ENCODE data around the gene PLXND1.
A peak's percentile ranks its signal among the peaks of the same experiment; 100 is the strongest.

Gene PLXND1

DNA sequence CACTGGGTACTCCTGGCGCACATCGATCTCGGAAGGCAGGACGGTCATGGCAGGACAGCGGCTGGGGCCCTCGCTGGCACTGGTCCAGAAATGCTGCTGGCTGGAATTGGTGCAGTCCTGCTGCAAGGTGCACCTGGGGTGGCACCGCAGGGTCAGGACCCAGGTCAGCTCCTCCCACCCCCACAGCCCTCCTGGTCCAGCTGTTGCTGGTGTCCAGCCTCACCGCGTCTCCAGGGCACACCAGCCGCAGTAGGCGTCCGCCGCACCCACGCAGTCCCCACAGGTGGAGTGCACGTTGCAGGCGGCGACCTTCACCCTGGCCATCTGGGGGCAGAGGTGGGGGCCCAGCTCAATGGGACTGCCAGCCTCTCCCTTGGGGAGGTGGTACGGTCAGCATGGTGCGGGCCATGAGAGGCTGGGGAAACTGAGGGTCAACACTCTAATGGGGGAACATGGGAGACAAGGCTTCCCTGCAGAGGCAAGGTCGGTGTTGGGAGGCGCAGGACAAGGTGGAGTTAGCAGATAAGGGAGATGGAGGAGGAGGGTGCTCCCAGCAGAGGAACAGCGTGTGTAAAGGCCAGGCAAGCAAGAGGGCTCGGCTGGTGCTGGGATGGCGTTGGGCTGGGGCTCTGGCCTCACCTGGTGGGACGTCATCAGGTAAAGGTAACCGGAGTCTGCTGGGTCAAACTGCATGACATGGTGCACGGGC, 20.4 kb downstream of the PLXND1 start:
- TF ChIP-seq TCF12 (IDR thresholded peaks at IDR 0.05; ENCODE audit: low read depth): no peak
- TF ChIP-seq, protein P1, sequence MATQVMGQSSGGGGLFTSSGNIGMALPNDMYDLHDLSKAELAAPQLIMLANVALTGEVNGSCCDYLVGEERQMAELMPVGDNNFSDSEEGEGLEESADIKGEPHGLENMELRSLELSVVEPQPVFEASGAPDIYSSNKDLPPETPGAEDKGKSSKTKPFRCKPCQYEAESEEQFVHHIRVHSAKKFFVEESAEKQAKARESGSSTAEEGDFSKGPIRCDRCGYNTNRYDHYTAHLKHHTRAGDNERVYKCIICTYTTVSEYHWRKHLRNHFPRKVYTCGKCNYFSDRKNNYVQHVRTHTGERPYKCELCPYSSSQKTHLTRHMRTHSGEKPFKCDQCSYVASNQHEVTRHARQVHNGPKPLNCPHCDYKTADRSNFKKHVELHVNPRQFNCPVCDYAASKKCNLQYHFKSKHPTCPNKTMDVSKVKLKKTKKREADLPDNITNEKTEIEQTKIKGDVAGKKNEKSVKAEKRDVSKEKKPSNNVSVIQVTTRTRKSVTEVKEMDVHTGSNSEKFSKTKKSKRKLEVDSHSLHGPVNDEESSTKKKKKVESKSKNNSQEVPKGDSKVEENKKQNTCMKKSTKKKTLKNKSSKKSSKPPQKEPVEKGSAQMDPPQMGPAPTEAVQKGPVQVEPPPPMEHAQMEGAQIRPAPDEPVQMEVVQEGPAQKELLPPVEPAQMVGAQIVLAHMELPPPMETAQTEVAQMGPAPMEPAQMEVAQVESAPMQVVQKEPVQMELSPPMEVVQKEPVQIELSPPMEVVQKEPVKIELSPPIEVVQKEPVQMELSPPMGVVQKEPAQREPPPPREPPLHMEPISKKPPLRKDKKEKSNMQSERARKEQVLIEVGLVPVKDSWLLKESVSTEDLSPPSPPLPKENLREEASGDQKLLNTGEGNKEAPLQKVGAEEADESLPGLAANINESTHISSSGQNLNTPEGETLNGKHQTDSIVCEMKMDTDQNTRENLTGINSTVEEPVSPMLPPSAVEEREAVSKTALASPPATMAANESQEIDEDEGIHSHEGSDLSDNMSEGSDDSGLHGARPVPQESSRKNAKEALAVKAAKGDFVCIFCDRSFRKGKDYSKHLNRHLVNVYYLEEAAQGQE (IDR thresholded peaks at IDR 0.05; ENCODE audit: low read depth): peak; percentile 59

DNA sequence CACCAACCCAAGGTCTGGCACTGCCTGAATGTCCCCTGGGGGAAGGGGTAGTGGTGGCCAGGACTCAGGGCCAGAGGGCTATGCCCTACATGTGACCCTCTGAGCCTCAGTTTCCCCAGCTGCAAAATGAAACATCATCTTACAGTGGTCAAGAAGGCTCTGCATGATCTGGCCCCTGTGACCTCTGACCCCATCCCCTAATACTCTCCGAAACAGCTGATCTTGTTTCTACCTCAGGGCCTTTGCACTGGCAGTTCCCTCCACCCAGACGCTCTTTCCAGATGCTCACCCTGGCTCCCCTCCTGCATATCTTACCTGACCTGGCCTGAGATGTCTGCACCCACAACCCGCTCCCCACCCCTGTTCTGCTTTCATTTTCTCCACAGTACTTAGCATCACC, 21.8 kb downstream of the PLXND1 start:
- TF ChIP-seq, protein P1 (IDR thresholded peaks at IDR 0.05; ENCODE audit: low read depth): no peak
- TF ChIP-seq CEBPB (IDR thresholded peaks at IDR 0.05) (no peak), TCF12 (IDR thresholded peaks at IDR 0.05; ENCODE audit: low read depth) (no peak)

DNA sequence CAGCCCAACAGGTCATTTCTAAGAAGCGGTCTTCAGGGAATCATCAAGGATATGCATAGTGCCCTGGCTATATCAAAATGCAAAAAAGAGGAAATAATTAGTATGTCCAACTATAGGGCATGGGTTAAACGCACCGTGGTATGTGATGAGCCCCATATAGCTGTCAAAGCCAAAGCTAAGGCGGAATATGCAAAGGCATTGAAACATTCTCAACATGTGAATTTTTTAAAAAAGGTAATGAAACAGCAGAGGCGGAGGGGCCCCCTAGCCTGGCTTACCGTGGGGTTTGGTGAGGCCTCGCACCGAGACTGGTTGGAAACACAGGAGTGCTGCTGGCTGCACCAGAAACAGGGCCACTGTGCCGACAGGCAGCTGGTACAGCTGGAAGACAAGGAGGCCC, 23.2 kb downstream of the PLXND1 start:
- no peak for TF ChIP-seq ZBTB7A (IDR thresholded peaks at IDR 0.05; ENCODE audit: low read depth)
- no peak for TF ChIP-seq TAF1 (IDR thresholded peaks at IDR 0.05; ENCODE audit: low read depth)

DNA sequence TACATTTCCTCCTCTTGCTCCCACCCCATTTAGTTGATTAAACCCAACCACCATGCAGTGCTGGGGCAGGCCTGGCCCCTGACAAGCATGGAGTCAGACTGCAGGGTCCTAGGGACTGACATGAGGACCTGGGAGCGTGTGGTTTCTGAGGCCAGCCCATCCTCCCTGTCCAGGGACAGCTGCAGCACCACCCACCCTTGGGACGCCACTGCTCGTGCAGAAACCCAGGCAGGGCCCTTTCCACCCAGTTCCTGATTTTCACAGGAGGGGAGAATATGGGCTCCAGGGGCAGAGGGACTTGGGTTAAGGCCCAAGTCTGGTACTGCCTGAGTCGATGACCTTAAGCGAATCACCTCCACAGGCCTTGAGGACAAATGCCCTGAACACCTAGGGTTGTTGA, 23.7 kb downstream of the PLXND1 start:
- no peak for TF ChIP-seq NFIC (IDR thresholded peaks at IDR 0.05)

DNA sequence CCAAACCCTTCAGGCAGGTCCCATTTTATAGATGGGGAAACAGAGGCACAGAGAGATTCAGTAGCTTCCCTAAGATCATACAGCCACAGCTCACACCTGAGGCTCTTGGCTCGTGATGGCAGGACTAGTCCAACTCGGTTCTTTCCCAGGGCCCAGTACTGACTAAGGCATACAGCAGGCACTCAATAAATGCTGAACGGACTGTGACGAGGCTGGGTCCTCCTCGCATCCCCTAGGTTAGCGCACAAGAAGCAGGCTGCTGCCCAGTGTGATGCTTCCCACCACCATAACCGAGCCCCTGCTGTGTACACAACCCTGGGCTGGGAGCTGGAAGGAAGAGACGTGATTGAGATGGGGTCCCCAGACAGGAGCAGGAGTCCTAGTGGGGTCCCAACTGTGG, 24.9 kb downstream of the PLXND1 start:
- TF ChIP-seq YY1 (IDR thresholded peaks at IDR 0.05; ENCODE audit: low read depth) (no peak), RAD21 (IDR thresholded peaks at IDR 0.05; ENCODE audit: low read depth) (no peak), NFIC (IDR thresholded peaks at IDR 0.05) (no peak), FOXM1 (IDR thresholded peaks at IDR 0.05; ENCODE audit: borderline replicate concordance, low read depth) (no peak), TAF1 (IDR thresholded peaks at IDR 0.05; ENCODE audit: low read depth) (no peak), CEBPB (IDR thresholded peaks at IDR 0.05) (no peak)
- TF ChIP-seq, protein P2, sequence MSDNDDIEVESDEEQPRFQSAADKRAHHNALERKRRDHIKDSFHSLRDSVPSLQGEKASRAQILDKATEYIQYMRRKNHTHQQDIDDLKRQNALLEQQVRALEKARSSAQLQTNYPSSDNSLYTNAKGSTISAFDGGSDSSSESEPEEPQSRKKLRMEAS (IDR thresholded peaks at IDR 0.05): no peak
- TF ChIP-seq, protein P1 (IDR thresholded peaks at IDR 0.05; ENCODE audit: low read depth): no peak

DNA sequence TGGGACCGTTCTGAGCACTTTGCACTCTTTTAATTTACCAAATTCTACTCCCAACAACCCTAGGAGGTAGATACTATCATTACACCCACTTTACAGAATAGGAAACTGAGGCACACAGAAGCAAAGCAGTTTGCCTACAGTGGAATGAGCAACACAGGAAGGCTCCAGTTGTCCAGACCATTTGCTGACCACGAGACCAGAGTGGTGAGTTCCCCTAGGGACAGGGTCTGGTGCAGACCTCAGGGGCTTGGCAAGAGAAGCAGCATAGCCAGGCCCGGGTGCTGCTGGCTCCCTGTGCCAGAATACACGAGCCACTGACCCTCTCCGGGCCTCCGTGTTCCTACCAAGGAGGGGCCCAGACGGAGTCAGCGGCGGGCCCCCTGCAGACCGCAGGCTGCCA, 26.5 kb downstream of the PLXND1 start:
- no peak for TF ChIP-seq TEAD4 (IDR thresholded peaks at IDR 0.05)
- no peak for TF ChIP-seq TCF12 (IDR thresholded peaks at IDR 0.05; ENCODE audit: low read depth)
- no peak for TF ChIP-seq NFIC (IDR thresholded peaks at IDR 0.05)
- TF ChIP-seq TAF1 (IDR thresholded peaks at IDR 0.05; ENCODE audit: low read depth): no peak
- TF ChIP-seq YY1 (IDR thresholded peaks at IDR 0.05; ENCODE audit: low read depth): no peak
- no peak for TF ChIP-seq CEBPB (IDR thresholded peaks at IDR 0.05)
- no peak for TF ChIP-seq FOXM1 (IDR thresholded peaks at IDR 0.05; ENCODE audit: borderline replicate concordance, low read depth)
- TF ChIP-seq EP300 (IDR thresholded peaks at IDR 0.05; ENCODE audit: borderline replicate concordance): no peak
- no peak for TF ChIP-seq CREB1 (IDR thresholded peaks at IDR 0.05; ENCODE audit: low read depth)
- TF ChIP-seq, protein P2 (IDR thresholded peaks at IDR 0.05): no peak
- TF ChIP-seq, protein P1 (IDR thresholded peaks at IDR 0.05; ENCODE audit: low read depth): no peak
- no peak for TF ChIP-seq ZBTB7A (IDR thresholded peaks at IDR 0.05; ENCODE audit: low read depth)
- TF ChIP-seq EGR1 (IDR thresholded peaks at IDR 0.05): no peak
- TF ChIP-seq, protein P3, sequence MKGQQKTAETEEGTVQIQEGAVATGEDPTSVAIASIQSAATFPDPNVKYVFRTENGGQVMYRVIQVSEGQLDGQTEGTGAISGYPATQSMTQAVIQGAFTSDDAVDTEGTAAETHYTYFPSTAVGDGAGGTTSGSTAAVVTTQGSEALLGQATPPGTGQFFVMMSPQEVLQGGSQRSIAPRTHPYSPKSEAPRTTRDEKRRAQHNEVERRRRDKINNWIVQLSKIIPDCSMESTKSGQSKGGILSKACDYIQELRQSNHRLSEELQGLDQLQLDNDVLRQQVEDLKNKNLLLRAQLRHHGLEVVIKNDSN (IDR thresholded peaks at IDR 0.05): no peak
- TF ChIP-seq RAD21 (IDR thresholded peaks at IDR 0.05; ENCODE audit: low read depth): no peak

Data from Ishikawa (cell line).